NCI-H510A (cell line): ENCODE measurements around the gene OTULIN.

Source experiments
- DNase-seq: peaks from one replicate; lab custom pipeline; 2025; lab: John Stamatoyannopoulos, UW

Gene OTULIN

GRCh38 chr5:14721990-14722656, 57.6 kb downstream of the OTULIN start:
- no peak for DNase-seq

DNA sequence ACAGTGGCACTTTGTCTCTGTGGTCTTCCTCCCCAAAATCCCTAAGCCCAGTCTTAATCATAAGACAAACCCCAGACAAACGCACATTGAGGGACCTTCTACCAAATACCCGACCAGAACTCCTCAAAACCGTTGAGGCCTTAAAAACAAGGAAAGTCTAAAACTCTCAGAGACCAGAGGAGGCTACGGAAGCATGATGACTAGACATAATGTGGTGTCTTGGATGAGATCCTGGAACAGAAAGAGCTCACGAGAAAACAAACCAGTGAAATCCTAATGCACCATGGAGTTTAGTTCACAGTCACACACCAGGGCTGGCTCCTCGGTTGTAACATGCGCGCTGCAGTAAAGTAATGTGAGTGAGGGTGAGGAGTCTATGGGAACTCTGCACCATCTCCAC, 58.4 kb downstream of the OTULIN start:
- no peak for DNase-seq

- DNase-seq, result no peak
Measured at GRCh38 chr5:14723701-14724132, 59.2 kb downstream of the OTULIN start.

GRCh38 chr5:14724633-14725032, 60.1 kb downstream of the OTULIN start:
- no peak for DNase-seq

DNA sequence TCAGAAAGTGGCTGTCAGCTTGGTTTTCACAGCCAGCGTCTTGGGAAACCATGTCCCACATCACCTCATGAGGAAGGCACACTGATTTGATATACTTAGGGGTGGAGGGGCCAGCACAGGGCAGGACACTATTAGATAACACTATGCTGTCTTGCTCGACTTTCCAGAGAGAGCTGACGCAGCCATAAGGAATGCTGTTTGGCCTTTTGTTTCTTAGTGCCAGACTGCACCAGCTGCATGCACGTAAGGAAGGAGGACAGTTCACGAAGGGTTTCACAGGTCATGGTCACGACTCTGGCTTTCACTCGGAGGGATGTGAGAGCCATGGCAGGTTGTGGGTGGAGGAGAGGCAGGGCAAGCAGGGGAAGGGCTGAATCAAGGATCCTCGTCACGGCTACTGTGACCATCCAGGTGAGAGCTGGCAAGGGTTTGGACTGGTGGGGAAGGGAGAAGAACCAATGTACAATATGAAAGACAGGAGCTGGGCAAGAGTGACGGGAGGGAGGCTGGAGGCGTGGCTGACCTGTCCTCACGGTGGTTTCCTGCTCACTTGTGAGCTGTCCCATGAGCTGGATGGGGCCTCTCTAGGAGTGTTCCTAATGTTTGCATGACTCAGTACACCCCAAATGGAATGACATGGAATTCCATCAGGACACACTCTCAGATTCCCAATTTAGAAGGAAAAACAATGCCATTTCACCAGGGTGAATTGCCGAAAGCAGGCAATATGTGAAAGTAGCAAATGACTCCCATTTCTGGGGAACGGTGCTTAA, 61.7 kb downstream of the OTULIN start:
- no peak for DNase-seq

- DNase-seq, result peak; percentile 70
Measured at GRCh38 chr5:14727428-14727865, 62.9 kb downstream of the OTULIN start.

DNA sequence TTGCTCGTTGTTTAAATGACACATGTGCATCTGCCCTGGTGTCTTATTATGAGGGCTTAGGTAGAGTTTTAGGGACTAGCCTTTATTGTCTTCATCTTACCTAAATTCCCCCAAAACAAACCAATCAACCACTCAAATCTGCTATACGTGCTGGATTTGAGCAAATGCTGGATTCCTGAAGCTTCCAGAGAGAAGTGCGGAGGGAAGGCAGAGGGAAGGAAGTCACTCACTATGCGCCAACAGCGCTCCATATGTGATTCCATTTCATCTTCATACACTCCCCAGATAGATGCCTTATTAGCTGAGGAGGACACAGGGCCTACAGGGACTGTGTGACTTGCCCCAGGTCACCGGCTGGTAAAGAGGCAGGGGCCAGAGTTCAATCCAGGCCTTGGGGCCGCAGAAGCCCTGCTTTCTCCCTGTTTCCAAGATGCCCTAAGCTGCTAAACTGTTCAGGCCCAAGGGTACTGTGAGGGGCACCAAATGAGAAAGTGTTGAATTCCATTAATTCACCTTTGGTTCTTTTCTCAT, 63.5 kb downstream of the OTULIN start:
- DNase-seq, result no peak

GRCh38 chr5:14728459-14728938, 64.0 kb downstream of the OTULIN start:
- no peak for DNase-seq

DNA sequence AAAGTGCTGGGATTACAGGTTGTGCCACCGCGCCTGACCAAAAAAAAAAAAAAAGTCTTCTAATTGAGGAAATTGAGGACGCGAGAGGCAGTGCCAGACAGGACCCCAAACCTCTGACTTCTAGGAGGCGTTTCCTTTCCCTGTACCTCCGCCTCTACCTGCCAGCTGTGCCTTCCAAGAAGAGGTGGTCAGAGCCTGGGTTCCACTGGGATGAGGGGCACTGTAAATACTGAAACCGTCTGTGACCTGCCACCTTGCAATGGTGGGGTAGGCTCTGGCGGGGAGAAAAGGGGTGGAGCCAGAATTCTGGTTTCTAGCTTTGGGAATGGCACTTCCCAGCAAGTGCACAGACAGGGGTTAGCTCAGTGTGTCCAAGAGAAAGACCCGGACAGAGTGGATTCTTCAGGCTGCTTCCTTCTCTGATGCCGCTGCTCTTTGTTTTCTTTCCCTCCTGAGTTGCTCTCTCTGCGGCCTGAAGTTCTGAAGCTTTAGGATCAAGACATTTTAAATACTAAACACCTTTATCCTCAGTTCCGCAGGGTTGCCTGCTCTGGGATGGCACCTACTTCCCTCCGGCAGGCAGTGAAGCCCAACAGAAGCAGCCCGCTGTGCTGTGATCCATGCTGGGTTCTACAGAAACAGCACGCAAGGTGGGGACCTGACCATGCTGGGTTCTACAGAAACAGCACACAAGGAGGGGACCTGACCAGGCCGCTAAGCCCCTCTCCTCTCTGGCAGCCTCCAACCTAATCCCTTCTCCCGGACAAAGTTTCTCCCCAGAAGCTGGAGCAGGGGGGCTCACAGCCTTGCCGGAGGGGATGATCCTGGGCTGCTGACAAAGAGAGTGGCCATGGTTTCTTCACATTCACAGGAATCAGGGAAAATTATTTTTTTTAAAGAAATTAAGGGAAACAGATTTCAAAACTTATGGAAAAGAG, 65.2 kb downstream of the OTULIN start:
- no peak for DNase-seq

- DNase-seq, result no peak
Measured at GRCh38 chr5:14730466-14730865, 65.9 kb downstream of the OTULIN start.

GRCh38 chr5:14730881-14731280, 66.4 kb downstream of the OTULIN start:
- no peak for DNase-seq

GRCh38 chr5:14732991-14733390, 68.5 kb downstream of the OTULIN start:
- DNase-seq, result no peak

DNA sequence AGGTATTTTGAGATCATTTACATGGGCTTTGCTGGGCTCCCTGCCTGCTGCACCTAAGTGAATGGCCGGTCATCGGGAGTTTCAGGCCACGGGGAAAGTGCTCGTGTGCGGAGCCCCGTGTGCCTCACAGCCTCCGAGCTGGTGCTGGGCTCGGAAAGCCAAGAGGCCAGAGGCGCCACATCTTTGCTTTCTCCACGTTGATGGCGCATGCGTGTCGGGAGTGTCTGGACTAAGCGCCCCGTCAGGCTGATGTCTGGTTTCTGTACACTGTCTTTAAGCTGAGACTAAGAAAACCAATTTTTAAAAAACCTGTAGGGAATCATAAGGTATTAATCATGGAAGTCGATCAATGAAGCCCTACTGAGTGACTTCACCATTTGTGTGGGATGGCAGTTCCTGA, 69.1 kb downstream of the OTULIN start:
- no peak for DNase-seq

- DNase-seq, result no peak
Measured at GRCh38 chr5:14734396-14734795, 69.9 kb downstream of the OTULIN start.

GRCh38 chr5:14735944-14736343, 71.4 kb downstream of the OTULIN start:
- DNase-seq, result no peak

- no peak for DNase-seq
Measured at GRCh38 chr5:14737291-14737690, 72.8 kb downstream of the OTULIN start.

DNA sequence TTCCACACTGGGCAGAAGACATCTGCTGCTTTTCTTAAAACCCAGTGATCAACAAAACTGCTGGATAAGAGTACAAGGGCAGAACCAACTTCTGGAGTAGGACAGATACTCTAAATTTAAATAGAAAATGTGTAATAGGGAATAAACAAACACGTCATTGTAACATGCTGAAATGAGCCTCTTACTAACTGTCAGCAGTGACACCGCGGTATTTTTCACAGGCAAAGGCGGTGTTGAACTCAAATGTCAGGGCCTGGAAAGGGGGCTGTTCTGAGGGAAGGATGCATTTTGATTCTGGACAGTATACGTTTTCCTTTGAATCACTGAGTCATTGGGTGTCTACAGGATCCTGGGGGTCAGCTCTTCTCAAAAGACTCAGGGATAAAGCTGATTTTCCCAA, 73.5 kb downstream of the OTULIN start:
- DNase-seq, result no peak

GRCh38 chr5:14739538-14739937, 75.0 kb downstream of the OTULIN start:
- DNase-seq, result no peak

DNA sequence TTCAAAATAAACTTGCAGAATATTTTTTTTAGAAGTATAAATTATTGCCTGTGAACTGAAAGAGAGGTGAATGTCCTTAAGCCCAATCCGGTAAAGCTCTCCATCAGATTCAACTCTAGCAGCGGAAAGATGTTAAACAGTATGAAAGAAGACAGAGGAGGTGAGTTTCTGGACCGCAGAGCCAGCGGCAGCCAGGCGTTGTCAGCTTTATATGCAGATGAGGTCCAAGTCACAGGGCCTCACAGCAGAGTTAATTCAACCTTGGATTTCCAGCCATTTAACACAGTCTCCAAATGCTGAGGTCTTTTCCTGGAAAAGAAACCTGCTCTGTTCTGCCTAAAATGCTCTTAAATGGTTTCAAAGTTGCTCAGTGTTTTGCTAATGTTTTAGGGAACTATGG, 75.5 kb downstream of the OTULIN start:
- DNase-seq, result no peak

DNA sequence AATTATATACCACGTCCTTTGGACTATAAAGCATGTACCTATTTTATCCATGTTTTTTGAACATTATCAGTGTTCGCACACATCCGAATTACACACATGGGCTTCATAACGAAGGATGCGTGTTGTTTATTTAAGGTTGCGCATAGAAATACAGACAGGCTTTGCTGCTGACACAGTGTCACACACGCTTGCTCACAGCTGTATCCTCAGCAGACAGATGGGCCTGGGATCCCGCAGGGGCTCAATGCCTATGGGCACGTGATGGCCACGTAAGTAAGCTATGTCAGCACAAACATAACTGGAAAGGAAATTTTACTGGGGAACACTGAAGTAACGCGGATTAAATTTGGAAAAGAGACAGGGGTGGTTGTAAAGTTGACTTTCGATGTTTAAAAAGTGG, 76.6 kb downstream of the OTULIN start:
- DNase-seq, result no peak

GRCh38 chr5:14741801-14742440, 77.4 kb downstream of the OTULIN start:
- peak; percentile 57 for DNase-seq

DNA sequence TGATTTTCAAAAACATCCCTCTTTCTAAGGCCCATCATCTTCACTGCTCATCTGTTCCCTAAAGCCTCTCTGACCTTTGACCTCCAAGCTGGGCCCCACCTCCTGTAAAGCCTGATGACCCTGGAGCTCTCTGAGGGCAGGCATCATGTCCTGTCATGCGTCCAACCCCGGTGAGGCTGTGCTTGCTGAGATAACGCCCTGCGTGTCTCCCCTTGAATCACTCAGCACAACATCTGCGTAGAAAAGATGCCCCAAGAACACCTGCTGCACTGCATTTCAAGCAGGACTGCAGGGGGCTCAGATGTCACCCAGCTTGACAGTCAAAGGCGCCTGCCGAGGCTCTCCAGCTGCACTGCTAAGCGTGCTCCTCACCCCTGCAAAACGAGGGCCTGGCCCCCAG, 78.0 kb downstream of the OTULIN start:
- DNase-seq, result peak; percentile 52
